Measurements from ENCODE around the gene HTR6.

Gene HTR6

DNA sequence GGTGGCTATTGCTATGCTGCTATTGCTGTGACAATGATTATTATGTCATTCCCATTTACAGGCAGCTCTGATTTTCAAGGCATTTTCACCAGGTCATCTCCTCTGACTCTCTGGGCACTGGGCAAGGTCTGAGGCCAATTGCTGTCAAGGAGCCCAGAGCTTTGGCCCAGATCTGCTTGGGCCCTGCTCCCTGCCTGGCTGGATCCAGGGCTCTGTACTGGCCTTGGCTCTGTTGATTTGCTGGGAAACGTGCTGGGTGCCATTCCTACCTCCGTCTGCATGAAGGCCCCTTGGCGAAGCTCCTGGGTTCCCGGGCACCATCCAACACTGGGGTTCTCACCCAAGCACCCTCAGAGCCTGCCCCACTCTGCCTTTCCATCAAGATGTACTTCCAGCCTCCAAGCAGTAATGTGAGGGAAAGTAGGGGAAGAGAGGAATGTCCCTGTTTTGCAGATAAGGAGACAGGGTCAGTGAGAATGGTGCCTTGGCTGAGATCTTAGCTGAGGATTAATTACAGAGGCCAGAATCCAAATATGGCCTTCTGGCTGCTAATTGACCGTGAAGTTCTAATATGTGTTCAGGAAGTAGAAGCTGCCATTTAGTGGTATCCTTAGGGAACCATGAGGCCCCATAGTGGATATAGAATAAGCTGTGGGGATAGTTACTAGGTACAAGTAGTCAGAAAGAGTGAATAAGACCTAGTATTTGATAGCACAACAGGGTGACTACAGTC lies 63.9 kb downstream of the HTR6 start:
- DNase-seq: no peak

GRCh38 chr1:19730232-19730631 lies 65.6 kb downstream of the HTR6 start:
- DNase-seq: no peak

All from activated gamma-delta T cell treated with Interleukin-2 at 50 U/mL for 16 hours (primary cell).